NB4 (cell line): Measurements from ENCODE around the gene SLC7A10.

Experiments
- CTCF ChIP-seq: IDR thresholded peaks from one replicate; pipeline ENCODE4 v1.5.1; 2012; ENCODE audit warnings: low read depth, low read length
- MAX ChIP-seq: IDR thresholded peaks from 2 replicates; pipeline ENCODE4 v1.6.1; 2011; ENCODE audit warnings: low read depth, low read length
- MYC ChIP-seq: IDR thresholded peaks from 2 replicates; pipeline ENCODE4 v1.6.1; 2011; ENCODE audit warnings: low read depth, low read length
- POLR2A ChIP-seq: IDR thresholded peaks from 2 replicates; pipeline ENCODE4 v1.6.1; 2011; ENCODE audit warnings: mild to moderate bottlenecking; ENCODE audit not compliant: insufficient read length; ENCODE audit errors: extremely low read depth

GRCh38 chr19:33245948-33246708 is 20.5 kb upstream of the SLC7A10 start:
- peak; percentile 50 for TF ChIP-seq CTCF
- no peak for TF ChIP-seq POLR2A
- peak; percentile 55 for TF ChIP-seq MAX
- no peak for TF ChIP-seq MYC
